NB4 (cell line): Measurements from ENCODE around the gene ANKRD60.

ENCODE experiments used
- CTCF ChIP-seq: IDR thresholded peaks from one replicate; pipeline ENCODE4 v1.5.1; 2012; ENCODE audit warnings: low read depth, low read length
- MAX ChIP-seq: IDR thresholded peaks from 2 replicates; pipeline ENCODE4 v1.6.1; 2011; ENCODE audit warnings: low read depth, low read length
- MYC ChIP-seq: IDR thresholded peaks from 2 replicates; pipeline ENCODE4 v1.6.1; 2011; ENCODE audit warnings: low read depth, low read length
- POLR2A ChIP-seq: IDR thresholded peaks from 2 replicates; pipeline ENCODE4 v1.6.1; 2011; ENCODE audit warnings: mild to moderate bottlenecking; ENCODE audit not compliant: insufficient read length; ENCODE audit errors: extremely low read depth

GRCh38 chr20:58260006-58260405 lies 31.6 kb upstream of the ANKRD60 start:
- TF ChIP-seq CTCF (no peak), POLR2A (no peak), MAX (no peak), MYC (no peak)
